Fibroblast of gingiva (primary cell): ENCODE measurements around the gene CCDC33.

Experiments used
- DNase-seq: peaks from one replicate; pipeline ENCODE4 v3.0.0-alpha.2; 2011; ENCODE audit warnings: low read depth

Gene CCDC33

GRCh38 chr15:74235962-74236361, at the start of gene CCDC33:
Gene CCDC33 (plus strand): TSS chr15:74236326. CDS start chr15:74236720, 394 bp downstream.
- DNase-seq = no peak

GRCh38 chr15:74188216-74188615, 47.9 kb upstream of the CCDC33 start:
- no peak for DNase-seq

- DNase-seq = no peak
Measured at GRCh38 chr15:74191798-74192197, 44.3 kb upstream of the CCDC33 start.

DNA sequence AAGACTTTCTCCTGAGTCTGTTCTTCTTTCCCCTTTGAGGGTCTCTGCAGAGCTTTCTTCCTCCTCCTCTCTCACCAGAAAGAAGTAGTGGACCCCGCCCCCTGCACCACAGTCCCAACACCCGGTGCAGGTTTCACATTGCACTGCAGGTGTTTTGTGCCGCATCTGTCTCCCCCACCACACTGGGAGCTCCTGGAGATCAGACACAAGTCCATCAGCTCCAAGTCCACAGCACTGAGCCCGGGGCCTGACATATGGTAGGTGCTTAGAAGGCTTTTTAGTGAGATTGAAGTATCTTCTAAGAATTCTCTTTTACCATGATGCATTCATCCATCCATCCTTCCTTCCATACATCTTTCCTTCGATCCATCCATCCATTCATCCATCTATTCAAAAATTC, 43.4 kb upstream of the CCDC33 start:
- no peak for DNase-seq

DNA sequence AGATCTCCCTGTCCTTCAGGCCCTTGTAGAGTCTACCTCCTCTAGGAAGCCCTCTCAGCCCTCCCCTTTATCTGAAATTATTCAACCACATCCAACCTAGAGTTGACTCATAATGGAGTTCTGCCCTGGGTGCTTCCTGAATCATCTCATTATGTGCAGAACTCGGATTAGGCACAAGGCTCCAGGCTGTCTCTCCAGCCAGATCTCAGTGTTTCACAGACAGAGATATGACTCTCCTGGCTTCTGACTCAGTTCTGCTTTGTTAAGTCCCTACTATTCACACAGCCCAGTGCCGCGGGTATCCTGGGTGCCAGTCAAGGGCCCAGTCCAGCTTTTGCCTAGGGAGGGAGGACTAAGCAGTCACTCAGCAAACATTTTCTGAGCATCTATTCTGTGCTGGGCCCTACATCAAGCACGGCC, 42.8 kb upstream of the CCDC33 start:
- DNase-seq = no peak

DNA sequence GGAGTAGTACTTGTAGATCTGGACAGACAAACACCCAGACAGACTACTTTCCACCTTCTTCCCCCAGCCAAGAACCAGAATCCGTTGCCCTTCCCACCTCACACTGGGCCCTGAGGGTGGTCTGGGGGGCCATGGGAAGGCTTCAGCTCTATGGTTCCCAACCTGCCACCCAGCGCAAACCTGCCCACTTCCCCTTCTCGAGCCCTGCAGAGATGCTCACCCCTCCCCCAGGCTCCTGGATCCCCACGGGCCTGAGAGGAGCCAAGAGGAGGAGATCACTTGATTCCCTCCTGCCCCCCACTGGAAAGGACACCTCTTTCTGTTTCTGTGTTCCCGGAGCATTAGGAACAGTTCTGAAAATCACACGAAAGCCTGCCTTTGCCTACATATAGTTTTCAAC, 42.2 kb upstream of the CCDC33 start:
- no peak for DNase-seq

GRCh38 chr15:74194572-74195559, 41.3 kb upstream of the CCDC33 start:
- no peak for DNase-seq

DNA sequence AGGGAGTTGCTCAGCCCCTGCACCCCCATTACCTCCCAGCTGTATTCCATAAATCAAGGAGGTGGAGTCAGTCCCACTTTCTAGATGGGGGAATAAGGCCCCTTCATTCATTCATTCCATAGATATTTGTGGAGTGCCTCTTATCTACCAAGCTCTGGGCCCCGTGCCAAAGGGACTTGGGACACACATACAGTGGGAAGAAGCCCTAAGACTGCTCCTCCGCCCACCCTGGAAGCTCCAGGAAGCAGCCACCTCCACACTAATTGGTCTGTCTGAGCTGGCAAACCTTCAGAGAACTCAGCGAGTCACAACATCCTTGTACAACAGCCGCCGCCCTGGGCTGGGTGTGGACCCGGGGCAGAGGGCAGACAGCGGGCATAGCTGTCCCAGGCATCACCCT, 40.0 kb upstream of the CCDC33 start:
- no peak for DNase-seq

DNA sequence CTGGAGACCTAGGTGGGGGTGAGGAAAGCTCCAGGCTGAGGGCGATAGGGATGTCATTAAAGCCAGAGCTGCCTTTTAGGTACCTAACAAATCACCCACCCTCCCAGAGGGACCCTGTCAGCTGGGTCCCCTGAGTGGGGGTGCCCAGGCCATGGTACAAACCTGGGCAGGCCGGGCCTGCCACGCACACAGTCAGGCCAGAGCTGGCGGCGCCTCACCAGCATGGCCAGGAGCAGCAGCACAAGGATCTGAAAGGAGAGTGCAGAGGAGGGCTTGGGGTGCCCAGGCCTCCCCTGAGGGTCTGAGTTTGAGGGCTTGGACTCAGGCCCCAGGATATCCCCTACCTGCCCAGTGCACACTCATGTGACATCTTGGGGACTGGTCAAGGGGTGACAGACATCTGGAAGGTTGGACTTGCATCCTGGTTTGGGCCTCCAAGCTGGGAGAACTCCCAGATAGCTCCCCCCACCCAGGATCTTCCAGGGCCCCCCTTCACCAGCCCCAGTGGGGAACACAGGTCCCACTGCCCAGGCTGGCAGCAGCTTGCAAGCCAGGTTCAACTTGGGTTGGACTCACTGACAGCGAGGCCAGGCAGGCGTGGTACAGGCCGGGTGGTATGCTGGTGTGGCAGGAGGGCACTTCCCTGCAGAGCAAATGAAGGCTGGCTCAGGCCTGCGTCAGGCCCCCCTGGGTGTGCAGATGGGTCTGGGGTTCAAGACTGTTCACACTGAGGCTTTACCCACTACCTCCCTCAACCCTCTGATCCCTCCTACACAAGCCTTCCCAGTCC, 38.8 kb upstream of the CCDC33 start:
- DNase-seq = no peak

DNA sequence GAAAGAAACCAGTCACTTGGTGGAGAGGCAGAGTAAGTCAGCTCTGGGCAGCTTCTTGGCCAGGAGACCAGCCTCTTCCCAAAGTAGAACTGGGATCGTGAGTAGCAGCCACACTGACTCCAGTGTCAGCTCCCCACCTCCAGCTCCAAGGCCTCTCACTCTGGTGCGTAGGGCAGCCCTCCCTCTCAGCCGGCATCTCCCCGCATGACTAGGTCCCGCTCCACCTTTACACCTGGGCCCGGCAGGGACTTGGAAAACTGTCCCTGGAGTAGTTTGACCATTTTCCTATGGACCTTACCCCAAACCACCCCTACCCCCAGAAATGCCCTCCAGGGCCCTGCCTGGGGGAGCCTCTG, 36.9 kb upstream of the CCDC33 start:
- DNase-seq = no peak

DNA sequence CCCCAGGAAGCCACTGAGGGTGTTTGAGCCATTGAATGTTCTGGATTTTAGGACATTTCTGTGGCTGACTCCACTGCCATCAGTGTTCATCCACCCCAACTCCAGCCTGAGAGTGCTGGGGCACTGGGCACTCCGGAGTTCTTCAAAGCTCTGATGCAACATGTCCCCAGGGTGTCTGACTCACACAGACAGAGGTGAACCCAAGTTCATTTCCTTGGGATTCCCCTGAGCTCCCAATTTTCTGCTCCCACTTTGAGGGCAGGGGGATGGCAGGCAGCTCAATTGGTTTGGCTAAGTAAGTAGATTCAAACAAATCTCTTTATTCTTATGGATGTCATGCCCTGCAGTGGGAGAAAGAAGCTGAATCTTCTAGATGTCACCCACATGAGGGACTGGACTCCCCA, 35.7 kb upstream of the CCDC33 start:
- peak; percentile 71 for DNase-seq

GRCh38 chr15:74200871-74201419, 35.2 kb upstream of the CCDC33 start:
- DNase-seq = peak; percentile 52

GRCh38 chr15:74201710-74202420, 34.3 kb upstream of the CCDC33 start:
- DNase-seq = no peak

DNA sequence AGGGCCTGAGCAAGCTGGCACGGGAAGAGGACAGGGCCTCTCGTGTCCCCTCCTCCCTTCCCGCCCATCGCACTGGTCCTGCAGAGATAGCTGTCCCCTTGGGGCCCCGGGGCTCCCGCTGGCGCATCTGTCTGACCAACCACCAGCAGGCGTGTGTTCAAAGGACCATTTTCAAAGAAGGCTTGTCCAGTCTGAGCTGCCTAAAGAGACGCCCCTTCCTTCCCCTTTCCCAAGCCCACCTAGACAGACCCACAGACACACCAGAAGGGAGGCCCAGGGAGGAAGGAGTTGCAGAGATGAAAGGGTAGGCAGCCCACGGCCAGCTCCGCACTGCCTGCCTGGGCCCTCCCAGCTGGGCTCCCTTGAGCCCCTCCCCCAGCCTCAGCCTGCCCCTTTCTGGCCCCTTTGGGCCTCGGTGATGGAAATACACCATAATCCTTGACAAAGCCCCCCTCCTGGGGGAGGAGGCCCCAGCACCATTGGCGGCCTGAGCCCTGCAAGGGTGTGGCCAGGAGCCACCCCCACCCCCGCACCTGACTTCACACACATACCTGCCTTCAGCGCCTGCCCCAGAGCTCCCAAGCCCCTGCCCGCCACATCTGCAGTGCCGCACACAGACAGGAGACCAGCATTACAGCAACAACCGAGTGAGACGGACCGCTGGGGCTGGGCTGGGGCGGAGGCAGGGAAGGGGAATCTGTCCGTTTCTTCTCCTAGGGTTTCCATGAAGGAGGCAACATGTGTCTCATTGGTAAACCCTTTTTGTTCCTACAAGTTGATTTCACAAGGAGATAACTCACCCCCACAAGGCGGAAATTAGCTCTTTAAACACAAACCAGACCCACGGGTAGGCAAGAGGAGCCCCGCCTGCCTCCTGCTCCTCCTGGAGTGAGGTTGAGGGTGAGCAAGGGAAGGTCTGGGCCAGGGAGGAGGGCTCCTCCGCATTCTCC, 33.4 kb upstream of the CCDC33 start, which contains the start of gene STRA6:
Gene STRA6 (minus strand): TSS at position 336 of the 950 bp plus-strand sequence. CDS start 520 bp downstream, outside the sequence.
- no peak for DNase-seq

- peak; percentile 42 for DNase-seq
Measured at GRCh38 chr15:74203914-74204431, 32.2 kb upstream of the CCDC33 start.

GRCh38 chr15:74205582-74205947, 30.6 kb upstream of the CCDC33 start:
- no peak for DNase-seq

DNA sequence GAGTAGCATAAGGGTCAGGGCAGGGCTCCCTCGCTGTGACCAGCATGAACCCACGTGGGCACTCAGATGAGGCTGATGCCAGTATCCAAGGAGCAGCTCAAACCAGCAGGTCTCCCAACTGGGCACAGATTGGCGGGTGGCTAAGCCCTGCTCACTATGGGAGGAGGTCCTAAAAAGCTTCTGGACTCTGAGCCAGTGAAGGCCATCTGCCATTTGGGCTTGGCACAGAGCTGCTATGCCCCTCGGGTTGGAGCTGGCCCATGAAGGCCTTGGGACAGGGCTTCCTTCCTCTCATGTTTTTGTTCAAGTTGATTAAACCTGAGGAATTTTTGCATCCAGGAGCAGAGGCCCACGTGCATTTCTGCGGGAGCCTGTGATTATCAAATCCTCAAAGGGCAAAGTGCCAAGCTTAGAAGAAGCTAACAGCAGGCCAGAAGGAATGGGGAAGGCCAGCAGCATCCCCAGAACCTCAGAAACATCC, 29.3 kb upstream of the CCDC33 start:
- no peak for DNase-seq

DNA sequence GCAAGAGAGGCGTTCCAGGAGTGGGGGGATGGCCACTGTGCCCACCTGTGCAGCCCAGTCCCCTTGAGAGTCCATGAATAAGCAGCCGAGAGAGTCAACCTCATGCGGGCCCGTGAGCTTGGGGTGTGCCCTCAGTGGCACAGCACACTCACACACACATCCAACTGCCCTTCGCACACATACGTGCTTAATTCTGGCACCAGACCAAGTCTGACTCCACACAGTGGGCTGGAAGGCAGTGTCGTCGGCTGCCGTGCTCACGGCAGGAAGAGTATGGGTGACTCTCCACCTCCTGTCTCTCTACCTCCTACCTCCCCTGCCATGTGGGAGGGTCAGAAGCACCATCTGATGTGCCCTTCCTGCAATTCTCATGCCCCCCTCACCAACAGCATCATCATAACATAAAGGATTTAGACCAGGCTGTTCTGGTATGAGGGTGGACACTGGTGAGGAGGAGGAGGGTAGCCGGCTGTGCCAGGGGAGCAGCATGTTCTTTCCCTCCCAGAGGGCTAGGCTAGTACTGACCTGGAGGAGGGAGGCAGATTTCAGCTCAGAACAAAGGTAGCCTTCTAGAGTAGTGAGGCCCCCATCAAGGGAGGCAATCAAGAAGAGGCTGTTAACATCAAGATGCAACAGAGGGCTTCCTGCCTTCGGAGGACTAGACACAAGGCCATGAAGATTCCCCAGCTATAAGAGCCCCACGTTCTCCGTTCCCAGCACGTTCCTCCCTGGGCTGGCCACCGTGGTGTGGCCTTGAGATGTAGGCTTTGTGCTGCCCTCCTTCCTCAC, 28.3 kb upstream of the CCDC33 start:
- no peak for DNase-seq

- no peak for DNase-seq
Measured at GRCh38 chr15:74208496-74208895, 27.6 kb upstream of the CCDC33 start.
